ENCODE results near the gene PSTPIP2. TPM values are rescaled to one million over a fixed set of nuclear protein-coding genes. Genes with fewer than 3 reads are reported as not detected.

The PSTPIP2 gene
- total and polyA plus RNA-seq, 2 of the 8 experiments (the other 6 are each of a cell fraction or from before 2014, with no cell fraction given): 1.8 to 2.4 TPM

GRCh38 chr18:46048641-46049040 is 23.4 kb downstream of the PSTPIP2 start (continued):
- no peak for TF ChIP-seq CHD7 (IDR thresholded peaks at IDR 0.05; ENCODE audit: insufficient replicate concordance, low read length)
